ENCODE data around the gene NOL11.
"Not testable (repeated sequence)": the region's sequence is repeated elsewhere in the genome, so short reads cannot be mapped to it uniquely, and the experiment has no call there.

The NOL11 gene

GRCh38 chr17:67756766-67757165 is 39.0 kb downstream of the NOL11 start:
- not testable (repeated sequence) for DNase-seq

GRCh38 chr17:67759355-67760171 is 41.8 kb downstream of the NOL11 start:
- DNase-seq, result peak; percentile 32

DNA sequence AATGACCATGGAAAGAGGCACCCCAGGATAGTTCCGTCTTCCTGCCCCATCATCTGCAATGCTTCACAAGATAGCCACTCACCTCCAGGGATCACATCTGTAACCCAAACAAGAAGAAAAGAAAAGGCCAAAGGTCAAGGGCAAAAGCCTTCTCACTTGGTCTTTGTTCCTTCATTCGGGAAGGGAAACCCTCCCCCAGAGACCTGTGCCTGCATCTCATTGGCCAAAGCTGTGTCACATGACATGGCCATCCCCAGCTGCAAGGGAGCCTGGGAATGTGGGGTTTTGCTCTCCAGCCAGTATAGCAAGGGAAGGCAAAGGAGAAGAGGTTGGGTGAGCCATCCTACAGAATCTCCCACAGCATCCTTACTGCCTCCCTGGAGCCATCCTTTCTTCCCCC is 47.9 kb downstream of the NOL11 start:
- DNase-seq, result no peak

DNA sequence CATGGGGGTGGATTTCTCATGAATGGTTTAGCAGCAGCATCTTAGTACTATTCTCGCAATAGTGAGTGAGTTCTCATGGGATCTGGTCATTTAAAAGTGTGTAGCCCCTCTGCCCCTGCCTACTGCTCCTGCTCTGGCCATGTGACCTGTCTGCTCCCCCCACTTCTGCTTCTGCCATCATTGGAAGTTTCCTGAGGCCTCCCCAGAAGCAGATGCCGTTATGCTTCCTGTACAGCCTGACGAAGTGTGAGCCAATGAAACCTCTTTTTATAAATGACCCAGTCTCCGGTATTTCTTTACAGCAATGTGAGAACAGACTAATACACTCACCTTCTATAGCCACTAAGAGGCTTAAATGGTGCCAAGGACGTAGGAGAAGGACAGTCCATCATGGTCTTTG is 51.5 kb downstream of the NOL11 start:
- no peak for DNase-seq

DNA sequence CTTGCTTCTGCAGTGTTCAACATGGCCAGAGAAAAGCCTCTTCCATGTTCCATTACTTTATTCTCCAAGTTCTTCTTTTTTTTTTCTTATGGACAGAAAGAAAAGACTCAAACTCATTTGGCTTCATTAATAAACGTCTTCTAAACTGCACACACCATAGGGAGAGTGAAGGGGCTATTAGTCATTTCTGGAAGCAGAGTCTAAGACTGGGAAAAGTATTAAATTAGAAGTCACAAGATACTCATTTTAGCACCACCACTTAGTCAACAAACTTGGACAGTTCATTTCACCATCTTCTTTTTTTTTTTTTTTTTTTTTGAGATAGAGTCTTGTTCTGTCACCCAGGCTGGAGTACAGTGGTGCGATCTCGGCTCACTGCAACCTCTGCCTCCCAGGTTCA is 52.8 kb downstream of the NOL11 start:
- no peak for DNase-seq

- DNase-seq, result no peak
Measured at GRCh38 chr17:67772679-67773078, 54.9 kb downstream of the NOL11 start.

- no peak for DNase-seq
Measured at GRCh38 chr17:67773246-67773645, 55.5 kb downstream of the NOL11 start.

DNA sequence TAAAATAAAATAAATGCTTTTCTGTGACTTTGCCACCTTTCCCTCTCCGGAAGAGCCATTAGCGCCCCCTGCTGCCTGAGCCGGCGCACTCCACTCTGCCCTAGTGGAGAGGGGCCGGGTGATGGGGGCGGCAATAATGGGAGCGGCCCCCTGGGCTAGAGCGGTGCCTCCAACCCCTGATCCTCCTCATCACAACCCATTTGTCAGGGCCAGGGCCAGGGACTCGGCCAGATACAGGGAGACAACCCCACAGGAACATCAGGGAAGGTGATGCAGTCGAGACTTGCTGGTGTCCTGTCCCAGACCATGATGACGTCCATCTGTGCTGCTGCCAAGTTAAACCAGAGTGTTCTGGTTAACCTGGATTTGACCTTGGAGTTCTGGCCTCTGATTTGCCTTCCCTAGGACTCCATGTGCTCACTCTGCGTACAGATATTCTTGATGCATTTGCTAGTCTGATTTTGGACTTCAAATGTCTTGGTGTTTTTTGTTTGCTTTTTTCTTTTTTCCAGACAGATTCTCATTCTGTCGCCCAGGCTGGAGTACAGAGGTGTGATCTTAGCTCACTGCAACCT is 61.4 kb downstream of the NOL11 start:
- peak; percentile 37 for DNase-seq

- DNase-seq, result no peak
Measured at GRCh38 chr17:67784364-67785121, 66.8 kb downstream of the NOL11 start.

GRCh38 chr17:67785122-67785477 is 67.4 kb downstream of the NOL11 start:
- DNase-seq, result no peak

DNA sequence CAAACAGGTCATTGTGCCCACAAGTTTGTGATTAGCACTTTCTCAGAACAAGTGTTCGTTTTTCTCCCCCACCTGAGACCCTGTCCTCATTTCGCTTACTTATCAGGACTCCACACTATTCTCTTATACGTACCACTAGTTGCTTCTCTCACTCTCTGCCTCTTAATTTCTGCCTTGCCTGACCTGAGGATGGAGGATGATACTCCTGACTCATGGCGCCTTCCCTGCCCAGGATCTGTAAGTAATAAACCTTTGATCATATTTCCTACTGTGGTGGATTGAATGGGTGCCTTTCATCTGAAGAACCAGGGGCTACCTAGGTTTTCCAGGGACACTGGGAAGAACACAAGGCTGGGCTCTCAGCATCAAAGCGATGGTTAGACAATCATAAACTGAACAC is 67.8 kb downstream of the NOL11 start:
- DNase-seq, result no peak

Data from HCEC 1CT (cell line).